GM12878 (cell line): Measurements from ENCODE around the gene HIKESHI. TPM values are rescaled to one million over a fixed set of nuclear protein-coding genes. Genes with fewer than 3 reads are reported as not detected.

Experiments
- ATAC-seq: fragments of 200-7000 bp; cut with Tn5 transposase; 3 replicates; pipeline ENCODE4 v1.9.1; 2020; ENCODE audit warnings: mild to moderate bottlenecking, moderate library complexity
- BruUV-seq: library from RNA; stranded (reverse); fragments of 400-500 nt; replicated peaks from 2 replicates; lab custom pipeline; 2021; lab: Mats Ljungman, UMichigan
- CTCF ChIA-PET: fragments of 300-600 bp; sonication (Branson Sonifier 250); formaldehyde crosslinking; extraction: SDS; loops from one replicate; lab custom pipeline; 2021; ENCODE audit warnings: inconsistent platforms; lab: Yijun Ruan, JAX
- POLR2A ChIA-PET: fragments of 350-600 bp; formaldehyde crosslinking; extraction: SDS; loops from one replicate; lab custom pipeline; 2021; ENCODE audit warnings: inconsistent platforms; lab: Charles Lee
- RAD21 ChIA-PET: fragments of 300-600 bp; sonication (Branson Sonifier 250); formaldehyde crosslinking; loops from one replicate; lab custom pipeline; 2023; ENCODE audit warnings: antibody characterized with exemption; ENCODE audit not compliant: unreplicated experiment; lab: Charles Lee
- SMC1A ChIA-PET: fragments of 300-600 bp; sonication (Branson Sonifier 250); formaldehyde crosslinking; loops from one replicate; lab custom pipeline; 2023; ENCODE audit not compliant: unreplicated experiment, uncharacterized antibody; lab: Charles Lee
- DNase-seq: peaks from one replicate; pipeline ENCODE4 v3.0.0-alpha.2; 2011; ENCODE audit warnings: low read depth, low spot score
- FAIRE-seq: peaks from 3 replicates; lab custom pipeline; 2011; peaks lifted over from hg19 to GRCh38; lab: Jason Lieb, UNC
- H2AFZ ChIP-seq: 2 replicates; pipeline ENCODE4 v1.6.0; 2011; ENCODE audit warnings: low read depth, low read length, control low read depth; ENCODE audit not compliant: control insufficient read depth
- H3K27ac ChIP-seq: 2 replicates; pipeline ENCODE4 v1.5.1; 2011; ENCODE audit warnings: control low read depth; ENCODE audit not compliant: control insufficient read depth, insufficient read depth
- H3K27me3 ChIP-seq, 2 experiments: replicated peaks in 1 of 2; 2 replicates each; pipeline versions ENCODE4 v1.6.0 to v1.6.1; 2011; ENCODE audit warnings: low read length in 1 of 2; ENCODE audit not compliant: control insufficient read depth in 2 of 2, insufficient read depth in 2 of 2
- H3K36me3 ChIP-seq, 2 experiments: 2 replicates each; pipeline ENCODE4 v1.5.1; 2011; ENCODE audit warnings: low read length in 1 of 2; ENCODE audit not compliant: control insufficient read depth in 2 of 2, insufficient read depth in 2 of 2
- H3K4me1 ChIP-seq: 2 replicates; pipeline ENCODE4 v1.6.1; 2011; ENCODE audit warnings: mild to moderate bottlenecking, low read length, moderate library complexity, mixed read lengths; ENCODE audit not compliant: control insufficient read depth, insufficient read depth
- H3K4me2 ChIP-seq: 2 replicates; pipeline ENCODE4 v1.6.0; 2011; ENCODE audit warnings: control low read depth; ENCODE audit not compliant: control insufficient read depth, insufficient read depth
- H3K4me3 ChIP-seq: fragments of 200-600 bp; sonication (generic); 2 replicates; pipeline ENCODE4 v1.5.1; 2016
- H3K79me2 ChIP-seq: 2 replicates; pipeline ENCODE4 v1.6.0; 2011; ENCODE audit warnings: low read length; ENCODE audit not compliant: control insufficient read depth, insufficient read depth
- H3K9ac ChIP-seq: 2 replicates; pipeline ENCODE4 v1.8.0; 2011; ENCODE audit warnings: low read length, control low read depth, mixed read lengths; ENCODE audit not compliant: control insufficient read depth, insufficient read depth
- H3K9me3 ChIP-seq: replicated peaks from 3 replicates; pipeline ENCODE4 v1.5.1; 2011; ENCODE audit warnings: mild to moderate bottlenecking, low read length; ENCODE audit not compliant: control insufficient read depth, insufficient read depth
- H4K20me1 ChIP-seq: 2 replicates; pipeline ENCODE4 v1.6.0; 2011; ENCODE audit not compliant: control insufficient read depth, insufficient read depth
- CEBPB ChIP-seq, 2 experiments: fragments of 150-350 bp in 1 of 2; IDR thresholded peaks; 2 replicates each; pipeline ENCODE4 v1.6.1; 2012 to 2014; ENCODE audit warnings: low read depth in 2 of 2, low read length in 2 of 2, borderline replicate concordance in 1 of 2, inconsistent platforms in 1 of 2
- CTCF ChIP-seq, 3 experiments: IDR thresholded peaks in 2 of 3; conservative IDR thresholded peaks in 1 of 3; 2 replicates each; pipeline ENCODE4 v1.5.1; 2011; ENCODE audit warnings: low read depth in 3 of 3, low read length in 3 of 3, mild to moderate bottlenecking in 3 of 3, control low read depth in 2 of 3, moderate library complexity in 2 of 3, inconsistent platforms in 1 of 3, mixed read lengths in 1 of 3; ENCODE audit not compliant: control insufficient read depth in 2 of 3, insufficient read depth in 1 of 3; ENCODE audit errors: extremely low read depth in 1 of 3
- POLR2A ChIP-seq: IDR thresholded peaks from 2 replicates; pipeline ENCODE4 v1.6.1; 2011; ENCODE audit warnings: low read depth, mild to moderate bottlenecking, low read length
- SUPT20H ChIP-seq: IDR thresholded peaks from 2 replicates; pipeline ENCODE4 v1.6.1; 2011; ENCODE audit warnings: low read depth, mild to moderate bottlenecking, low read length, moderate library complexity, borderline replicate concordance; ENCODE audit not compliant: control insufficient read depth
- TCF7 ChIP-seq: IDR thresholded peaks from 2 replicates; pipeline ENCODE4 v1.6.1; 2014; ENCODE audit warnings: antibody characterized with exemption, borderline replicate concordance
- WGBS: methylation state at CpG from one replicate; pipeline ENCODE4 v1.1.6; 2016; ENCODE audit warnings: low lambda C conversion rate; ENCODE audit not compliant: insufficient replicate concordance, insufficient coverage; ENCODE audit errors: missing lambda C conversion rate; 5-methylcytosine and 5-hydroxymethylcytosine counted together
- in situ Hi-C: fragments of 300-500 bp; cut with MboI; formaldehyde crosslinking; loops from 9 replicates; pipeline ENCODE4 v1.14.3; 2018; ENCODE audit warnings: mixed read lengths
- intact Hi-C: fragments of 100-400 bp; cut with micrococcal nuclease; formaldehyde crosslinking; loops from one replicate; pipeline ENCODE4 v1.14.2; 2022; ENCODE audit not compliant: unreplicated experiment
- polyA plus RNA-seq, 11 experiments: library from polyadenylated mRNA; depleted of rRNA in 4 of 11; unstranded in 6 of 11; stranded (reverse) in 5 of 11; fragments of >200 nt; fragmentation: Nextera tagmentation in 4 of 11; fragmentation: Illumina TruSeq in 1 of 11; extraction: Ambion mirVana in 4 of 11; extraction: Trizol in 1 of 11; gene quantifications; 1 replicate in 1 of 11; 2 replicates in 10 of 11; pipeline versions ENCODE4 v1.2.1 to v1.2.3, GENCODE V29; 2011 to 2016; ENCODE audit warnings: inconsistent platforms in 2 of 11, missing spikeins in 2 of 11, low read depth in 1 of 11
- total RNA-seq, 4 experiments: library from RNA; depleted of rRNA in 3 of 4; stranded (reverse); fragments of >200 nt in 3 of 4; fragmentation: Illumina TruSeq in 1 of 4; extraction: Trizol in 1 of 4; gene quantifications; 2 replicates each; pipeline versions ENCODE4 v1.2.1 to v1.2.3, GENCODE V29; 2013 to 2021

HIKESHI gene
- total and polyA plus RNA-seq, 10 of the 15 experiments (the other 5 are each of a cell fraction or from before 2014, with no cell fraction given) = 42.3 to 228 (median 85.7) TPM

GRCh38 chr11:86261328-86261727, 40.7 kb upstream of the HIKESHI start:
- intact Hi-C loops (no loop called here), in situ Hi-C loops (no loop called here)
- peaks cover 24% of the 10 kb centered on the region for H3K79me2 ChIP-seq
- WGBS = 81% methylated on average over 3 of the region's 3 CpGs
- POLR2A ChIA-PET = no interaction called here
- DNase-seq (no peak), FAIRE-seq (no peak), ATAC-seq (peak; percentile 10)
- TF ChIP-seq SUPT20H (no peak), POLR2A (0 out of 2 replicates have a peak, but pooled peaks have one; percentile 29), CEBPB (IDR thresholded peaks at IDR 0.05; ENCODE audit: borderline replicate concordance in 1 of 2, low read depth in 2 of 2, low read length in 2 of 2) (no peak), CTCF (IDR thresholded peaks at IDR 0.05 in 2 of 3, conservative IDR thresholded peaks at IDR 0.05 in 1 of 3; ENCODE audit: control insufficient read depth in 2 of 3, extremely low read depth in 1 of 3, insufficient read depth in 1 of 3, low read depth in 3 of 3, low read length in 3 of 3) (peak in 1 of 3 experiments; percentile 1; a peak in 1 of 6 replicates), TCF7 (no peak)
- H3K9ac ChIP-seq = no peak overlapping the region
- no peaks in the 10 kb centered on the region for H3K9me3 ChIP-seq
- H4K20me1 ChIP-seq = no peaks in the 10 kb centered on the region
- TSS peak; percentile 1 for BruUV-seq
- peaks cover 3% of the 10 kb centered on the region; the same call in 1 of the 2 replicates for H3K4me1 ChIP-seq
- no peak overlapping the region for H2AFZ ChIP-seq
- SMC1A ChIA-PET = interaction anchor here (1.1 to 2.4 kb wide), 5 partner anchors 9 to 219 kb away, joined by 3 to 11 read pairs (median 4); no protein-coding TSS in a partner anchor
- H3K4me2 ChIP-seq = no peak overlapping the region
- RAD21 ChIA-PET = no interaction called here
- H3K27me3 ChIP-seq = no peaks in the 10 kb centered on the region
- no peak overlapping the region for H3K4me3 ChIP-seq
- peaks cover 12 to 28% of the 10 kb centered on the region in 2 experiments for H3K36me3 ChIP-seq
- no peak overlapping the region for H3K27ac ChIP-seq
- CTCF ChIA-PET = interaction anchor here (0.7 to 1.6 kb wide), 2 partner anchors 14 to 38 kb away, joined by 3 read pairs; no protein-coding TSS in a partner anchor
